ENCODE measurements around the gene NUP43.
"Not testable (repeated sequence)": the region's sequence is repeated elsewhere in the genome, so short reads cannot be mapped to it uniquely, and the experiment has no call there.

NUP43 gene, protein sequence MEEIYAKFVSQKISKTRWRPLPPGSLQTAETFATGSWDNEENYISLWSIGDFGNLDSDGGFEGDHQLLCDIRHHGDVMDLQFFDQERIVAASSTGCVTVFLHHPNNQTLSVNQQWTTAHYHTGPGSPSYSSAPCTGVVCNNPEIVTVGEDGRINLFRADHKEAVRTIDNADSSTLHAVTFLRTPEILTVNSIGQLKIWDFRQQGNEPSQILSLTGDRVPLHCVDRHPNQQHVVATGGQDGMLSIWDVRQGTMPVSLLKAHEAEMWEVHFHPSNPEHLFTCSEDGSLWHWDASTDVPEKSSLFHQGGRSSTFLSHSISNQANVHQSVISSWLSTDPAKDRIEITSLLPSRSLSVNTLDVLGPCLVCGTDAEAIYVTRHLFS

DNA sequence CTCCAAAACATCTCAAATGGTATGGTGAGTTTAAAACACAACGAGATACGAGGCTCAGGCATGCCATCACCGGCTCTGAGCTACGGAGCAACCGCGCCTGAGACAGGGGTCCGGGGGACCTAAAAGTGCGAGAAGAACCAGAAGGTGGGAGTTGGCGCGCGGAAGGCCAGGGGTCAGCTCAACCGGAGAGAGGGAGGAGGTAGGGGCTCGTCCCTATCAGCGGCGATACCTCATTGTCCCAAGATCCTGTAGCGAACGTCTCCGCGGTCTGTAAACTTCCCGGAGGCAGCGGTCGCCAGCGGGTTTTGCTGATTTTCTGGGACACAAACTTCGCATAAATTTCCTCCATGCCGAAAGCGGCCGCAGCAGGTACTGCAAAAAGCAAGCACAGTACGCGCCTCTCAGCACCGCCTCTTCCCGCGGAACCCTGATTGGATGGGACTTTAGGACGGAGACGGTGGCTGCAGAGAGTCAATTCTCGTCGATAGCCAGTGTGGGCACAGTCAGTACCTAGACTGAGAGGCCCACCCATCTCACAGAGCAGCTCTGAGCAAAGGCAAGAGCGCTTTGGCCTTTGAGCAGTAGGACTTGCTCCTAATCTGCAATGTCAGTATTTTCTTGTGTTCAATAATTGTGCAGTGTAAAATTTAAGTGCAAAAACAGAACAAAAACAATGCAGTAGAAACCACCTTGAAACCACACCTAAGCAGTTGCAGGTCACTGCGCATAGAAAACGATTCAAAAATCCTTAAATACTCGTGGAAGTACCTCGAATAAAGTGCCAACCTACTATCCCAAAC lies at the start of gene NUP43:
Gene NUP43, minus strand, starts transcription at position 383 of the 800 bp plus-strand sequence. Its CDS starts 34 bp downstream, at position 349.
- DNase-seq (ENCODE audit: low spot score) = peak; percentile 89

DNA sequence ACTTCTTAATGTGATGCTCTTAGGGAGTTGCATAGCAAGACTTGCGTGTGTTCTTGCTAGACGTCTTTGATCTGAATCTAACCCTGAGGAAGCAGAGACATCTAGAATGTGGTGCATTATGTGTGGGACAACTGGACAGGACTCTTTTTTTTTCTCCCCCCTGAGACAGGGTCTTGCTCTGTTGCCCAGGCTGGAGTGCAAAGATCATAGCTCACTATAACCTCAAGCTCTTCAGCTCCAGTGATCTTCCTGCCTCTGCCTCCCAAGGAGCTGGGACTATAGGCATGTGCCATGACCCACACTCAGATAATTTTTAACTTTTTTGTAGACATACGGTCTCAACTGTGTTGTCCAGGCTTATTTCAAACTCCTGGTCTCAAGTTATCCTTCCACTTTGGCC lies 37.2 kb upstream of the NUP43 start:
- DNase-seq (ENCODE audit: low spot score) = no peak

DNA sequence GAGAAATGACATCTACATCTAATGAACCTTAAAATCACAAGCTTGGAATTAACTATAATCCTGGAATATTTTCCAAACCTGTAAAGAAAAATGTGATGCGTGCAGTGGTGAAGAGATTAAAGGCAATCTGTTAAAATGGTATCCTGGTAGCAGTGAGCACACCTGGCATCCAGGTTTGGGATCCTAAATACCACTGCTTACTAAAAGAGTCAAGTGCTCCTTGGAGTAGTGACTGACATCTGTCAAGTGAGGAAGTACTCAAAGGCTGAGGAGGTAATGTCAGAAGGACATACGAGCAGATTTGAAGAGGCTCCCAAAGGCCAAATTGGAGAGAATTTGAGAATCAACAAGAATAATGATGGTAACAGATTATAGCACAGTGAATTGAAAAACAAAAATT lies 36.0 kb upstream of the NUP43 start:
- no peak for DNase-seq (ENCODE audit: low spot score)

DNA sequence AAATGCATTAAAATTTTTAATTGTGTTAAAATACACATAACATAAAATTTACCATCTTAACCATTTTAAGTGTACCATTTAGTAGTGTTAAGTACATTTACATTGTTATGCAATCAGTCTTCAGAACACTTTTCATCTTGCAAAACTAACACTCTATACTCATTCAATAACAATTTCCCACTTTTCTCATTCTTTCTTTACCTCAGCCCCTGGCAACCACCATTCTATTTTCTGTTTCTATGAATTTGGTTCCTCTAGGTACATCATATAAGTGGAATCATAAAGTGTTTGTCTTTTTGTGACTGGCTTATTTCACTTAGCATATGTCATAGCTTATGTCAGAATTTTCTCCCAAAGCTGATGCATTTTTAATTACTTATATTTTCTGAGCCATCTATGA lies 35.4 kb upstream of the NUP43 start:
- DNase-seq (ENCODE audit: low spot score) = no peak

DNA sequence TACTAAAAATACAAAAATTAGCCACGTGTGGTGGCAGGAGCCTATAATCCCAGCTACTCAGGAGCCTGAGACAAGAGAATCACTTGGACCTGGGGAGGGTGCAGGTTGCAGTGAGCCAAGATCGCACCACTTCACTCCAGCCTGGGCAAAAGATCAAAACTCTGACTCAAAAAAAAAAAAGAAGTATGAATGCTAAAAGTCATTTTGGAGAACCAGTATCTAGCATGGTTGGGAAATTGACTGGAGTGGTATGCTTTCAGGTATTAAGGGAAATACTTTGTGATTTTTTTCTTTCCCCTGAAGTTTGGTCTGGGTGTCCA lies 33.3 kb upstream of the NUP43 start:
- no peak for DNase-seq (ENCODE audit: low spot score)

DNA sequence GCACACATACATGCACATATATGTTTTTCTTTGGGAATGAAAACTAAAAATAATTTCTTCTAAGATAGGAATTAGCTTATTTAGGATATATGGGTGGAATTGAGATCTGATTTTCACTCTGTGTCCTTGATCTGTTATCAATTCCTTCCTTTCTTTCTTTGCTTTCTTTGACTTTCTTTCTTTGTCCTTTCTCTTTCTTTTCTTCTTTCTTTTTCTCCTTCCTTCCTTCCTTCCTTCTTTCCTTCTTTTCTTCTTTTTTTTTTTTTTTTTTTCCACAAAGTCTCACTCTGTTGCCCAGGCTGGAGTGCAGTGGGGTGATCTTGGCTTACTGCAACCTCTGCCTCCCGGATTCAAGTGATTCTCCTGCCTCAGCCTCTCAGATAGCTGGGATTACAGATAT lies 31.3 kb upstream of the NUP43 start:
- no peak for DNase-seq (ENCODE audit: low spot score)

DNA sequence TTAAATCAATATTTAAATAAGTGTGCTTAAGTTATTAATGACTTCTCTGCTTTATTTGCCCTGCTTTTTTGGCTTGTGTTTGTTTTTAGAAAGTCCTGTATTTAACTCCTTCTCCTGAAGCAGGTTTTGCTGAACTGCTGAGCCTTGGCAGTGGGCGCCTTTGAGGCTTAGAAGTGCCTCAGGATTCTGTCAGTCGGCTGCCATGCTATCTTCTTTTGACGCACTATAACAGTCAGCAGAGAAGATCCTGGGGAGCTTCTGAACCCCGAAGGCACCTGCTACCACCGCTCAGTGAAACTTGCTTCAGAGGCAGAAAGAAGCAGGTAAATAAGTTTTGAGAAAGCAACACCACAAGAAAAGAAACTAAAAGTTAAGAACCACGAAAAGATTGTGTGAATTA lies 25.6 kb upstream of the NUP43 start:
- no peak for DNase-seq (ENCODE audit: low spot score)

DNA sequence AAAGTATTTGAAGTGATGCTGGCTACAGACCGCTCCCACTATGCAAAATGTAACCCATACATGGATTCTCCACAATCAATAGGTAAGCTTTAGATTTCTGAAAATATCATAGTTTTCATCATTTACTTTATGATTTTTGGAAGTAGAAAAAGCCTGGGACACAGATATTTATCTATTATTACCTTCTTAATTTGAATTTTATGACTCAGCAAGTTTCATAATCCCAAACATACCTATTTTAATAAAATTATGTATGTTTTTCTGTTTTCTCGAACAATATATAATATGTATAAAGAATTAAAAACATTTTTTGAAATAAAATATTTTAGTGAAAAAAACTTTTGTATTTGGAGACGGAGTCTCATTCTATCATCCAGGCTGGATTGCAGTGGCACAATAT lies 24.9 kb upstream of the NUP43 start:
- no peak for DNase-seq (ENCODE audit: low spot score)

DNA sequence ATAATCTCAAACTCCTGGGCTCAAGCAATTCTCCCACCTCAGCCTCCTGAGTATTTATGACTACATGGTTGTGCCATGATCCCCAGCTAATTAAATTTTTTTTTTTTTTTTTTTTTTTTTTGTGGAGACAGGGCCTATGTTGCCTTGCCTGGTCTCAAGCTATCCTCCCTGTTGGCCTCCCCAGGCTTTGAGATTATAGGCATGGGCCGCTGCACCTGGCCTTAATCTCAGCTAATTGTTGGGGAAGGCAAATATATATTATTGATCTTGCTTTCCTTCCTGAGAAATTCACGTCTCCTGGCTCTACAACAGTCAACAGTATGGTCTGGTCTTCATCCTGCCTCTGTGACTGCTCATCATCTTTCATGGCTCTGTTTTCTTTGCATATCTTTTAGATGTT lies 23.3 kb upstream of the NUP43 start:
- DNase-seq (ENCODE audit: low spot score) = no peak

DNA sequence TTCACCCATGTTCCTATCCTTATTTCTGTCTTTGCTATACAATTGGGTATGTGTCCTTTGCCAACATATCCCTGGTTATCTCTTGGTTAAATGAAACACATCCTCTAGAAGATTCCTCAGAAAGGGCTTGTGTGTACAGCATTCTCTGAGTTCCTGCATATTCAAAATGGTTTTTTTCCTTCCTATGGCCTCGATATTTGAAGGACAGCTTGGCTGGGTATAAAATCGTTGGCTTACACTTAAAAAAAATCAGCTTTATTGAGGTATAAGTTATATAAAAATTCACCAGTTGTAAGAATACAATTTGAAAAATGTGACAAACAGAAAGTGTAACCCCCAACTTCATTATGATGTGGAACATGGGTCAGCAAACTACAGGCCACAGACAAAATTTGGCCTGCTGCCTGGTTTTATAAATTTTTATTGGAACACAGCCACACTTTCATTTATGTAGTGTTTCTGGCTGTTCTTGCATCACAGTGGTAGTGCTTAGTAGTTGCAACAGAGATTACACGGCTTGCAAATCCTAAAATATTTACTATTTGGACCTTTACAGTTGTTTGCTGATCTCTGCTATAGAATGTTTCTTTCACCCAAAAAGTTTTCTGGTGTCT lies 19.9 kb upstream of the NUP43 start:
- DNase-seq (ENCODE audit: low spot score) = no peak

DNA sequence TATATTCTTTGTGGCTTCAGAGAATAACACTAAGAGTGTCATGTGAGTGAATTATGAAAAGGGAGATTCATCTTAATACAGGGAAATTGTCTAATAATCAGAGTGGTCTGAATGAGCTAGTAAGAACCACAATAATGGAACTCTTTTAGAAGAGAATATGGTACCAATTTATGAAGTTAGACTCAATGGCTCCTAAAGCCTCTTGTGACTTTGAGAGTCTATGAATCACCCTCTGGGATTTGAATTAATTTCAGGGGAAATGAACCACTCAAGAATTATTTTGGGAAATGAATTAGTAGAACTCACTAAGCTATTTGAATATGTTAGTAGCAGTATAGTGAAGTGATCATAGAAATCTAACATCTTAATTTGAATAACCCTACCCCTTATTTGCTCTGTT lies 17.5 kb upstream of the NUP43 start:
- no peak for DNase-seq (ENCODE audit: low spot score)

DNA sequence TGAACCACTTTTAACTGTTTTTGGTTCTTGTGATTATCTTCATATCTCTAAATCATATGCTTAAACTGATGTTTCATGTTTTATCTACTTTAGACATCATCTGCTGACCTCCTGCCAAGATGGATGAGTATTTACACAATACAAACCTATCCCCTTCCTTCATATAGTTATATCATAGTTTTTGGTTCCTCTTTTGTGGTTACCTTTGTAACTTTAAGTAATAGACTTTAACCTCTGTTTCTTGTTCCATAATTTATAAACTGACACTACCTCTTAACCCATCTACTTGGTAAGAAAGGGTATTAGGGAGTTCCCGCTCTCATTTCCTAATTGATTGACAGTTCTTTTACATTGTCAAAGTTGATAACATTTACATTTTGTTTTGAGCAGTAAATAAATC lies 15.1 kb upstream of the NUP43 start:
- DNase-seq (ENCODE audit: low spot score) = no peak

DNA sequence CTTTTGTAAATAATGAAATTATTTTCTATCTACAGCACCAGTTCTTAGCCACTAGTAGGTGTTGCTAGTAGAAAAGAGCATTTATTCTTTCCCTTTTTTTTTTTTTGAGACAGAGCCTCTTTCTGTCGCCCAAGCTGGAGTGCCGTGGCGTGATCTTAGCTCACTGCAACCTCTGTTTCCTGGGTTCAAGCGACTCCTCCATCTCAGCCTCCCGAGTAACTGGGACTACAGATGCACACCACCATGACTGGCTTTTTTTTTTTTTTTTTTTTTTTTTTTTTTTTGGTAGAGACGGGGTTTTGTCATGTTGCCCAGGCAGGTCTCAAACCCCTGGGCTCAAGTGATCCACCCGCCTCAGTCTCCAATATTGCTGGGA lies 9.9 kb upstream of the NUP43 start:
- DNase-seq (ENCODE audit: low spot score) = no peak

DNA sequence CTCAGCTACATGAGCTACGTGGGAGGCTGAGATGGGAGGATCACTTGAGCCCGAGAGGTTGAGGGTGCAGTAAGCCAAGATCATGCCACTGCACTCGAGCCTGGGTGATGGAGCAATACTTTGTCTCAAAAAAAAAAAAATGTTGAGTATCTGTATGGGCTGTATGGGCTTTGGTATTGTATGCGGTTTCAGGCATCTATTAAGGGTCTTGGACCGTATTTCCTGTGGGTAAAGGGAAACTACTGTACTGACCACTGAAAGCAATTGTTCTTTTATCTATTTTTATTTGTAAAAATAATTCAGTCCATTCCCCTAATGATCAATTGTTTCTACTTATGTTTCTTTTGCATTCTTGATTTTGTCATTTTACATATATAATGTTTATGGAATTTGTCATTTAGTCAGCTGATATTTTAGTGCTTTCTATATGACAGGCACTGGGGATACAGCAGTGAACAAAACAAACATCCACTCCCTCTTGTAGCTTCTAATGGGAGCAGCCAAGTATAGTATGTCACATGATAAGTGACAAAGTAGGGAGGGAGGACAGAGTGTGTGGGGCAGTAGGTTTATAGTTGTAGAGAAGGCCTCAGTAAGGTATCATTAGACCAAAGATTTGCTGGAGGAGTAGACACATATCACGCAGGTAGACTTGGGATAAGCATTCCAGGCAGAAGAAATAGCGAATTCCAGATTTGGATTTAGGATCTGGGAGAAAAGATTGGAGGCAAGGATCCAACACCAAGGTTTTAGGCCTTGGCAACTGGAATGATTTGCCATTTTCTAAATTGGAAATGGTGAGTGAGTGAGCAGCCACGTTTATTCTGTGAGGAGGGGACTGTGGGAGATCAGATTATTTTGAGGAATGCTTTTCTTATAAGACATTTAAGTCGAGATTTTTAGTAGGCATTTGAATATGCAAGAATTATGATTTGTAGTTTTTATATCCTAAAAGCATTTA lies 9.3 kb upstream of the NUP43 start:
- DNase-seq (ENCODE audit: low spot score) = no peak

DNA sequence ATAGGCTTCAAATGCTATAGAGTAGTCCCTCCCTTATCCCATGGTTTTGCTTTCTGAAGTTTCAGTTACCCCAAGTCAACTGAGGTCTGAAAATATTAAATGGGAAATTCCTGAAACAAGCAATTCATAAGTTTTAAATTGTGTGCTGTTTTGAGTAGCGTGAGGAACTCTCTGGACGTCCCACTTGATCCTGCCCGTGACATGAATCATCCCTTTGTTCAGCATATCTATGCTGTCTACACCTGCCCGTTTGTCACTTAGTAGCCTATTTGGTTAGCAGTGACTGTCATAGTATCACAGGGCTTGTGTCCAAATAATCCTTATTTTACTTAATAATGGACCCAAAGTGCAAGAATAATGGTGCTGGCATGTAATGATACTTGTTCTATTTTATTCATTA lies 8.2 kb upstream of the NUP43 start:
- no peak for DNase-seq (ENCODE audit: low spot score)

DNA sequence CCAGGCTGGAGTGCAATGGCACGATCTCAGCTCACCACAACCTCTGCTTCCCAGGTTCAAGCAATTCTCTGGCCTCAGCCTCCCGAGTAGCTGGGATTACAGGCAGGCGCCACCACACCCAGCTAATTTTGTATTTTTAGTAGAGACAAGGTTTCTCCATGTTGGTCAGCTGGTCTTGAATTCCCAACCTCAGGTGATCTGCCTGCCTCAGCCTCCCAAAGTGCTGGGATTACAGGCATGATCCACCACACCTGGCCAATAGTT lies 7.0 kb upstream of the NUP43 start:
- not testable (repeated sequence) for DNase-seq (ENCODE audit: low spot score)

DNA sequence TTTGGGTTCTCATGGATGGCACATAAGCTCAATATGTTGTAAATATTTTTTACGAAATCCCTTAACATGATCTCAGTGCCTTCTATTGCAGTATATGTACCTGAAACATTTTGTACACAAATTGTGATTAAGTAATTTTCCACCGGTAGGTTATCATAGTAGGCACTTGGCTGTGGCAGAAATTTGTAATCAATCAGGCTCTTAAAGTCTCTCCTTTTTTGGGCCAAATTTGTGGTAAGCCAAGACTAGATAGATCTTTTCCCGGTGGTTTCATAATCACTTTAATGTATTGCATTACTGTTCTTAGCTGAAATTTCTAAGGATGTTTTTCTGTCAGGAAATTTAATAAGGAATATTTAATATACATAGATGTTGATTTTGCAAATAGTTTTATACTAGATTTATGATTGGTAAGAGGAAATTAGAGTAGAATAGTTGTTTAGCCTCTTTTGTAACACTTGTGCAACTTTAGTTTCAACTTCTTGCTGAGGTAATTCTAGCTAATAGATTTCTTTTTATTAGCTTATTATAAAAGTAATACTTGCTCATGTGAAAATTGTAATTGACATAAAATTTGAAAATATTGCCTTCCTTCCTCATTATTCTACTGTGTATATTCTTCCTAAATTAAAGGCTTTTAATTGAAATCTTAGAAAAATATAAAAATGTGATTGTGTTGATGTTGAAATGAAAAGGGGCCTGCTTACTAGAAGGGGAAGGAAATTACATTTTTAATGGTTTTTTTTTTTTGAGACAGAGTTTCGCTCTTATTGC lies 6.5 kb upstream of the NUP43 start:
- DNase-seq (ENCODE audit: low spot score) = no peak

DNA sequence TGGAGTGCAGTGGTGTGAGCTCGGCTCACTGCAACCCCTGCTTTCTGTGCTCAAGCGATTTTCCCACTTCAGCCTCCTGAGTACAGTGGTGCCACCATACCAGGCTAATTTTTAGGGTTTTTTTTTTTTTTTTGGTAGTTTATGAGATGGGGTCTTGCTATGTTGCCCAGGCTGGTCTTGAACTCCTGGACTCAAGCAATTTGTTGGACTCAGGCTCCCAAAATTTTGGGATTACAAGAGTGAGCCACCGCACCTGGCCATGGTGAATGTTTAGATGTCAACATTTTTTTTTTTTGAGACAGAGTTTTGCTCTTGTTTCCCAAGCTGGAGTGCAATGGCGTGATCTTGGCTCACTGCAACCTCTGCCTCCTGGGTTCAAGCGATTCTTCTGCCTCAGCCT lies 5.6 kb upstream of the NUP43 start:
- not testable (repeated sequence) for DNase-seq (ENCODE audit: low spot score)

DNA sequence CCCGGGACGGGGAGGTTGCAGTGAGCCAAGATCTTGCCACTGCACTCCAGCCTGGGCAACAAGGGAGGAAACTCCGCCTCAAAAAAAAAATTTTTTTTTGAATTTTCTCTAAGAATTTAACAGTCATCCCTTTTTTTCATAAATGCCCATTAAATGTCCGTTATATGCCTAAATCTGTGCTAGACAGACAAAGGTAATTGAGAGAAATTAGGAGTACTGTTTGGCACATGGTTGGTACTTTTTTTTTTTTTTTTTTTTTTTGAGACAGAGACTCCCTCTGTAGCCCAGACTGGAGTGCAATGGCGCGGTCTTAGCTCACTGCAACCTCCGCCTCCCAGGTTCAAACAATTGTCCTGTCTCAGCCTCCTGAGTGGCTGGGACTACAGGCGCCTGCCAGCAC lies 4.9 kb upstream of the NUP43 start:
- DNase-seq (ENCODE audit: low spot score) = no peak

DNA sequence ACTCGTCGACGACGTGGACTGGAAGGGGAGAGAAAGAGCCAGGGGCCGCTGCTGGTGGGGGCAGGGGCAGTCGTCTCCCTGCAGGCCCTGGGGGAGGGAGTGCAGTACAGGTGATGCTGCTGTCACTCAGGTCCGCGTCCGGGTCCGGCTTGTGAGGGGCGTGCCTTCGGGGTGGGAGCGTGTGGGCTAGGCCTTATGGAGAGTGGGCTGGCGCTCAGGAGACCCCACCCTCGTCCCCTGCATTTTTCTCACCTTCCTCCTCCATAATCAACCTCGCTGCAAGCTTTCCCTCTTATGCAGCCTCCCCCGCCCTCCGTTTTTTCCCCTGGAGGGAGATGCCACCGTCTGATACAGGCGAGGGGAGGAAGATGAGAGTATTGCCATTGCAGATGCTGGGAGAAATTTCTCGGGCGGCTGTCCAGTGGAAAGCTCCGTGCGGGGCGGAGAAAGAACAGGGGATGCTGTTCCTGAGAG lies 3.8 kb upstream of the NUP43 start:
- peak; percentile 81 for DNase-seq (ENCODE audit: low spot score)

DNA sequence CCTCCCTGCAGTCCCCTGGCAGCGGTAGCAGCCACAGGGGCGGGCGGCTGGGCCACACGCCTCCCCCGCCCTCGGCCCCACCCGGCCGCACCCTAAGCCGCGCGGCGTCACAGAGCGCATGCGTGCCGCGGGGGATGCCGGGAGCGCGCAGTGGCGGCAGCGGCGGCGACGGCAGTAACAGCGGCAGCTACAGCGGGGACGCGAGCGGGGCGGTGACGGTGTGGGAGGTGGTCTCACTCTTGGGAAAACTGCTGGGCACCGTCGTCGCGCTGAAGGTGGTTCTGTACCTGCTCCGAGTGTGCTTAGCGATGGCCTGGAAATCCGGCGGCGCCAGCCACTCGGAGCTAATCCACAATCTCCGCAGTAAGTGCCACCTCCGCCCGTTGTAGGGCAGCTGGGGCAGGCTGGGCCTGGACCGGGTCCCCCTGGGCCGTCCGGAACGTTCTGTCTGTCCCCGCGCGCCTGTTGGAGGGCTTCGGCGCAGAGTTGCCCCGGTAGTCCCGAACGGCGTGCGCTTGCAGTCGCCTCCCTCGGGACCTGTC lies 3.3 kb upstream of the NUP43 start, which contains the start of gene PCMT1:
Gene PCMT1, plus strand, starts transcription at position 148 of the 542 bp plus-strand sequence. Its CDS starts 161 bp downstream, at position 309.
- peak; percentile 97 for DNase-seq (ENCODE audit: low spot score)

All from D341Med (cell line).